T-helper 22 cell (primary cell): Measurements from ENCODE around the gene RHOD.

Experiments
- DNase-seq: peaks from one replicate; pipeline ENCODE4 v3.0.0-alpha.2; 2020; ENCODE audit warnings: low read depth

Gene RHOD

DNA sequence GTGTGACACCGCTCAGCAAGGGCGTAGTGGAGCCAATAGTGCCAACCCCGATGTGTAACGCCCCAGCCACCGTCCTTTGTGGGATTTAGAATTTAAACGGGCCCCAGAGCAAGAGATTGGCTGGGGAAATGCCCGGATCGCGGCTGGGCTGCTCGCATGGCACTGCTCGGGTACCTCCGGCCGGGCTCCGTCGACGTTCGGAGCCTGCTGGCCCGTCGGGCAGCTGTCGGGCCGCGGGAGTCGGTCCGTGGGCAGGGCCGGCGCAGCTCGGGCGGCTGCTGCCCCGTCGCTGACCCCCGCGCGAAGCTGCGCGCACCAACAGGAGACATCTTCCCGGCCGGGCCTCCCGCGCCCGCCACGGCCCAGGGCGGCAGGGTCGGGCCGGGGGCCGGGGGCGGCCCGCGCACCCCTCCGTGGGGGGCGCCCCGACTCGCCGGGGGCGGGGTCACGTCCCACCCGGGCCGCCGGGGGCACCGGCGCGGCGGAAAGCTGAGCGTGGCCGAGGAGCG is 61.1 kb downstream of the RHOD start:
- DNase-seq = peak; percentile 18

DNA sequence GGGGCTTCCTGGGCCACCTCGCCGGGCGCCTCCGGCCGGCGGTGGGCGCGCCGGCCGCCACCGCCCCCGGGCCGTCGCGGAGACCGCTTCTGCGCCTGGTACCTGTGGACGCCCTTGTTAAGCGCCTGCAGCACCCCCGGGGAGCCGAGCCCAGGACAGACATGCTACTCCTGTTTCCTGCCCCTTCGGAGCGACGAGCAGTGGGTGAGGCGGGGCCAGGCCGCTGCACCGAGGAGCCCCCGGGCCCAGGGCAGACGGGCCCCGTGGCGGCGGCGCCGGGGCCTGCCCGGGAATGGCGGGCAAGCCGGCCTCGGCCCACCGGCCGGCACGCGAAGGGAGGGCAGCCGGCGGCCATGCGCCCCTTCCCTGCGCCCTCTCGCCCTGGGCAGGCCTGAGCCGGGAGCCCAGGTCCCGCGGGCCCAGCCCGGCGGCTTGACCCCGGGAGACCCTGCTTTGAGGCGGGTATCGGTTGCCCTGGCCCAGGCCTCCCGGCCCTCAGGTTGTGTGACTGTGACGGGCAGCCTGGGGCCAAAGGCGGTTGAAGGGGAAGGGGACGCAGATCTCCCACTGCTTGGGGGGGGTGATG is 61.6 kb downstream of the RHOD start:
- peak; percentile 34 for DNase-seq

DNA sequence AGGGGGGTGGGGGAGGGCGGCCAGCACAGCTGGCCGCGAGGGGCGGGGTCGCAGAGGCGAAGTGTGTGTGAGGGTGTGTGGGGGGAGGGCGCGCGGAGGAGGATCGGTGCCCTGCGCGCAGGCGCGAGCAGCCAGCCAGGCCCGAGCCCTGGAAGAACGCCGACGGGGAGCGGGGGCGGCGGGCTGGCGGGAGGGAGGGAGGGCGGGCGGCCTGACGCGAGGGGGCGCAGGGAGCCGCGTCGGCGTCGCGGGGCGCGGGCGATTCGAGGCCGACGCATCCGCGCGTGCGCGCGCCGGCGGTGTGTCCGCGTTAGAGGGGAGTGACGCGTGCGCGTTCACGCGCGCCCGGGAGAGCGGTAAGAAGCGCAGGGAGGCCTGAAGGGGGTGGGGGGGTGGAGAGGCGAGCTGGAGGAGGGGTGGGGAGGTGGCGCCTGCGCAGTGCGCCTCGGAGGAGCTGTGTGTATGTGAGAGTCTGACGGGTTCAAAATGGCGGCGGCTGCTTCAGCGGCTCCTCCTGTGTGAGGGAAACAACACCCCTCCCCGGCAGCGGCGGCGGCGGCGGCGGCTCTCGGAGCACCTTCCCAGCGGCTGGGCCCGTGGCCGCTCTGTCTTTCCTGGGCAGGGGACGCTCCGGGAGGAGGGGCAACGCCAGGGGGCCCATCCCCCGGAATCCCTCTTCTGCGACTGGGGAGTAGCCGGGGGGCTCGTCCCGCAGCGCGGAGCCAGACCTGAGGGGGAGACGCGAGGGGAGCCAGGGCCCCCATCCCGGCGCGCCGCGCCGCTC is 62.3 kb downstream of the RHOD start, which contains the start of gene KDM2A:
TSS of gene KDM2A (plus strand) at position 463 of the 784 bp plus-strand sequence. CDS start 2,054 bp downstream, outside the sequence.
- peak; percentile 100 for DNase-seq

DNA sequence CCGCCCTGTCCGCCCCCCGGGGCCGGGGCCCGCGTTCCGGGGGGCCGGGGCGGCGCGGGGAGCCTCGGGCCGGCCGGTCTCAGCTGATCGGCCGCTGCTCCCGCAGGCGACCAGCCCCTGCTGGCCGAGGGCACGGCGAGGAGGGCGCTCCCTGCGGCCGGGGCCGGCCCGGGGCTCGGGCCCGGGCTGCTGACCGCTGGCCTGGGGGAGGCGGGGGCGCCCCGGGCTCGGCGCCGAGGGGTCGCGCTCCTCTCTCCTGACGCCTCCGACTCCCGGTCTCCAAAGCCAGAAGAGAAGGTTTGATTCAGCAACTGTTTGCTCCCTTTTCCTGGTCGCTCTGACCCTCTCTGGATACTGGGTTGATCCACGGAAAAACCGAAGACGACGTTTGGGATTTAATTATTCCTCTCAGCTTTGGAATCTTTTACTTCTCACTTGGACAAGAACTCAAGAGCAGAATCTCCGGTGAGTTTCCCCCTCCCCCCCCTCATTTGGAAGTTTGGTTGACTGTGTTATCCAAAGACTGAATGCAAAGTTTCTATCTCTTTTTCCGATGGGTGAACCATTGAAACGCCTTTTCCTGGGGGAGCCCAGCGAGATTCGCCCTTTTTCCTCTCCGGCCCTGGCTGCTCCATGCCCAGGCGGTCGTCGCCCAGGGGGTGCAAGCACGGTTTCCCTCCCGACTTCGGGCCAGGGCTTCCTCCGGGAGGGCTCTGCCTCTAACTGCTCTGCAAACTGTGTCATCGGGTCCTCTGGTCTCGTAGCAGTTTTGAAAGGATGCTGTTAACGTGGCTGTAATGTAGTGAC is 63.1 kb downstream of the RHOD start:
- no peak for DNase-seq

DNA sequence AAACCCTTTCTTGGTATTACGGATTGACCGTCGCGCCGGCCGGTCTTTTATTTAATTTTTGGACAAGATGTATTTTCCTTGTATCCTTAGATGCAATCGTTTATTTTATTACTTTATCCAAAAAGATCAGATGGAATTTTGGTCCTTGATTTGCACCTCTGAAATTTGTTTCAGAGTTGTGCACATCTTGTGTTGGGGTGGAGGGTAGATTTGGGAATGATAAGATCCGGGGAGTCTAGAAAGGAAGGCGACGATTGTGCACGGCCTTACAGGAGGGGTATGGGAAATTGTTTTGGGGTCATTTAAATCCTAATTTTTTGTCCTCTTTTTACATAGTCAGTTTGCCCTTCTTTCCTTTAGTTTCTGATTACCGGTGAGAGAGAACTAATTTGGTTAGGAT is 63.8 kb downstream of the RHOD start:
- DNase-seq = no peak

DNA sequence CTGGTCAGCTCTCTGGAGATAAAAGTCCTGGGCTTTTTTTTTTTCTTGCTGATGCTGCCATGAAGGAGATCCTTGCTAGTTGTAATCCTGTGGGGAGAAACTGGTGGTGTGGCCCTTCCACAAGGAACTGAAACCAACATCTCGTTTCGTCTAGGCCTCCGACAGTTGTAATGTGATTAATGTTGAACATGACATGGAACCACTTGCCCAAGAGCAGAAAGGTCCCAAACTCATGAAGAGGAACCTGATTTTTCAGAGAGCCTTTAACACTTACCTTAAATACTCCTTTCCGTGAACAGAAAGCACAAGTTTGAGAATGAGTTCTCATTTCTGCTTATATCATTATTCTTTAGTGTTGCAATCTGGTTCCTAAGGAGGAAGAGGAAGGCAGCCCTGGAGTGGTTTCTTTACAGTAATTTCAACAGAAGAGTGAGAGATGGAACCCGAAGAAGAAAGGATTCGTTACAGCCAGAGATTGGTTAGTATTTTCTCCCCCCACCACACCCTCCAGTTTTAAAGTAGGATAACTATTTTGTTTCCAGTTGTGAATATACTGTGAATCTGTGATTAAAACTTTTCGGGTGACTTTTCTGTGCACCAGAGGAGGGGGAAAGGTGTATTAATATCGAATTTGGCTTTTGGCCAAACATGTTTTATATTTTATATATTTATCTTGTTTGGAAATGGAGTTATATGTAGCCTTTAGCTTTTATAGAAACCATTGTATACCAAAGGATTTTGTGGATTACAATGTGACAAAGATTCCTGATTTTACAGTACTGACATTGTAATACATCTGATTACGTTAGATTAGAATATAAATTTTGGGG is 64.4 kb downstream of the RHOD start:
- DNase-seq = no peak
